GM12878 (cell line): ENCODE data around the gene GSK3A.

Experiments
- ATF7 ChIP-seq: fragments of 450-650 bp; IDR thresholded peaks from 2 replicates; pipeline ENCODE4 v1.6.1; 2016; ENCODE audit warnings: low read depth, mild to moderate bottlenecking
- CTCF ChIP-seq, 3 experiments: IDR thresholded peaks in 2 of 3; conservative IDR thresholded peaks in 1 of 3; 2 replicates each; pipeline ENCODE4 v1.5.1; 2011; ENCODE audit warnings: low read depth in 3 of 3, low read length in 3 of 3, mild to moderate bottlenecking in 3 of 3, control low read depth in 2 of 3, moderate library complexity in 2 of 3, inconsistent platforms in 1 of 3, mixed read lengths in 1 of 3; ENCODE audit not compliant: control insufficient read depth in 2 of 3, insufficient read depth in 1 of 3; ENCODE audit errors: extremely low read depth in 1 of 3
- EP300 ChIP-seq, 2 experiments: fragments of 150-350 bp in 1 of 2; IDR thresholded peaks; 2 replicates each; pipeline ENCODE4 v1.6.1; 2011 to 2012; ENCODE audit warnings: low read depth in 2 of 2, low read length in 2 of 2, borderline replicate concordance in 1 of 2, improper control_type of control experiment in 1 of 2, inconsistent platforms in 1 of 2; ENCODE audit not compliant: control insufficient read depth in 1 of 2
- HDGF ChIP-seq: fragments of 450-650 bp; IDR thresholded peaks from 2 replicates; pipeline ENCODE4 v1.6.1; 2016; ENCODE audit warnings: antibody characterized with exemption
- IRF3 ChIP-seq: fragments of 450-650 bp; IDR thresholded peaks from 2 replicates; pipeline ENCODE4 v1.6.1; 2014; ENCODE audit warnings: mild to moderate bottlenecking
- JUND ChIP-seq: IDR thresholded peaks from 2 replicates; pipeline ENCODE4 v1.6.1; 2012; ENCODE audit warnings: low read depth, mild to moderate bottlenecking, low read length, improper control_type of control experiment, moderate library complexity
- MEF2A ChIP-seq: IDR thresholded peaks from 2 replicates; pipeline ENCODE4 v1.6.1; 2011; ENCODE audit warnings: low read depth, mild to moderate bottlenecking, low read length, moderate library complexity; ENCODE audit not compliant: insufficient read depth
- NBN ChIP-seq: fragments of 450-650 bp; IDR thresholded peaks from 2 replicates; pipeline ENCODE4 v1.6.1; 2016
- NFYB ChIP-seq: IDR thresholded peaks from 2 replicates; pipeline ENCODE4 v1.6.1; 2011; ENCODE audit warnings: low read depth, mild to moderate bottlenecking, low read length, improper control_type of control experiment, moderate library complexity; ENCODE audit not compliant: insufficient read depth
- POLR2AphosphoS5 ChIP-seq: IDR thresholded peaks from 2 replicates; pipeline ENCODE4 v1.6.1; 2011; ENCODE audit warnings: mild to moderate bottlenecking, low read length, inconsistent platforms
- PRDM15 ChIP-seq: fragments of 450-650 bp; formaldehyde crosslinking; IDR thresholded peaks from 2 replicates; pipeline ENCODE4 v1.4.0; 2020; ENCODE audit warnings: mild to moderate bottlenecking, moderate library complexity
- RFX5 ChIP-seq: IDR thresholded peaks from 2 replicates; pipeline ENCODE4 v1.6.1; 2011; ENCODE audit warnings: low read depth, low read length, improper control_type of control experiment
- SP1 ChIP-seq: IDR thresholded peaks from one replicate; pipeline ENCODE4 v1.6.1; 2011; ENCODE audit warnings: low read depth, low read length

- no peak for TF ChIP-seq MEF2A
- TF ChIP-seq CTCF (IDR thresholded peaks at IDR 0.05 in 2 of 3, conservative IDR thresholded peaks at IDR 0.05 in 1 of 3; ENCODE audit: control insufficient read depth in 2 of 3, extremely low read depth in 1 of 3, insufficient read depth in 1 of 3, low read depth in 3 of 3, low read length in 3 of 3) = no peak
- TF ChIP-seq NFYB = no peak
- TF ChIP-seq POLR2AphosphoS5 = no peak
- TF ChIP-seq SP1 = no peak
- TF ChIP-seq JUND = no peak
- no peak for TF ChIP-seq RFX5
- no peak for TF ChIP-seq EP300 (IDR thresholded peaks at IDR 0.05; ENCODE audit: borderline replicate concordance in 1 of 2, control insufficient read depth in 1 of 2, low read depth in 2 of 2, low read length in 2 of 2)
- TF ChIP-seq HDGF = peak; percentile 79
- TF ChIP-seq PRDM15 (CRISPR knock-in tag) = no peak
- no peak for TF ChIP-seq IRF3
- no peak for TF ChIP-seq ATF7
- TF ChIP-seq NBN = no peak
Measured at GRCh38 chr19:42285988-42286348, 43.6 kb upstream of the GSK3A start.
